T47D (cell line): ENCODE data around the gene CDH12.

ENCODE experiments used
- DNase-seq, 2 experiments: peaks; one replicate each; pipeline versions ENCODE4 v3.0.0 to v3.0.0-alpha.2; 2011 to 2012; ENCODE audit warnings: low read depth in 1 of 2, low spot score in 1 of 2
- JUND ChIP-seq: IDR thresholded peaks from 2 replicates; pipeline ENCODE4 v1.6.1; 2012; ENCODE audit warnings: low read depth
- in situ Hi-C: cut with HindIII; loops from 2 replicates; pipeline ENCODE4 v1.10.0; 2016; ENCODE audit warnings: low sequenced_read_pairs, low pct_unique_long_range_greater_than_20kb

CDH12 gene

GRCh38 chr5:22673131-22673530 lies 180.0 kb downstream of the CDH12 start:
- in situ Hi-C loops = no loop called here
- TF ChIP-seq JUND = no peak
- no peak for DNase-seq

GRCh38 chr5:22669345-22669744 lies 183.8 kb downstream of the CDH12 start:
- no peak for TF ChIP-seq JUND
- DNase-seq = no peak
- in situ Hi-C loops = no loop called here

GRCh38 chr5:22665801-22666200 lies 187.3 kb downstream of the CDH12 start:
- no peak for TF ChIP-seq JUND
- in situ Hi-C loops = no loop called here
- DNase-seq = peak in 1 of 2 experiments; percentile 15

- no peak for TF ChIP-seq JUND
- in situ Hi-C loops = no loop called here
- DNase-seq = no peak
Observed at GRCh38 chr5:22663134-22663533, 190.0 kb downstream of the CDH12 start.

GRCh38 chr5:22662391-22662790 lies 190.8 kb downstream of the CDH12 start:
- TF ChIP-seq JUND = no peak
- in situ Hi-C loops = no loop called here
- DNase-seq = no peak

GRCh38 chr5:22651355-22651754 lies 201.8 kb downstream of the CDH12 start:
- no peak for DNase-seq
- in situ Hi-C loops = no loop called here
- TF ChIP-seq JUND = no peak

- DNase-seq = no peak
- in situ Hi-C loops = no loop called here
- no peak for TF ChIP-seq JUND
Observed at GRCh38 chr5:22650511-22650910, 202.6 kb downstream of the CDH12 start.

GRCh38 chr5:22649074-22649473 lies 204.1 kb downstream of the CDH12 start:
- peak in 1 of 2 experiments; percentile 31 for DNase-seq
- no peak for TF ChIP-seq JUND
- in situ Hi-C loops = no loop called here

- DNase-seq = no peak
- no peak for TF ChIP-seq JUND
- in situ Hi-C loops = no loop called here
Observed at GRCh38 chr5:22644859-22645258, 208.3 kb downstream of the CDH12 start.

- no peak for TF ChIP-seq JUND
- in situ Hi-C loops = no loop called here
- no peak for DNase-seq
Observed at GRCh38 chr5:22643356-22643755, 209.8 kb downstream of the CDH12 start.

- TF ChIP-seq JUND = no peak
- DNase-seq = no peak
- in situ Hi-C loops = no loop called here
Observed at GRCh38 chr5:22631683-22632082, 221.5 kb downstream of the CDH12 start.

- TF ChIP-seq JUND = no peak
Observed at GRCh38 chr5:22627029-22627428, 226.1 kb downstream of the CDH12 start.

GRCh38 chr5:22625451-22625850 lies 227.7 kb downstream of the CDH12 start:
- in situ Hi-C loops = no loop called here
- DNase-seq = no peak
- no peak for TF ChIP-seq JUND

More at GRCh38 chr5:22627029-22627428, 226.1 kb downstream of the CDH12 start:
- no peak for DNase-seq
- in situ Hi-C loops = no loop called here

GRCh38 chr5:22621084-22621483 lies 232.1 kb downstream of the CDH12 start:
- in situ Hi-C loops = no loop called here
- no peak for TF ChIP-seq JUND
- no peak for DNase-seq
